ENCODE data around the gene SPDYE1.

SPDYE1 gene

GRCh38 chr7:44044315-44045225 is 46.9 kb downstream of the SPDYE1 start, which contains the start of gene DBNL:
Gene DBNL, plus strand, starts transcription at chr7:44044702. Its CDS starts 36 bp downstream, at chr7:44044738.
- peak; percentile 95 for DNase-seq (ENCODE audit: low spot score)

GRCh38 chr7:44045226-44046014 is 47.7 kb downstream of the SPDYE1 start:
- no peak for DNase-seq (ENCODE audit: low spot score)

- no peak for DNase-seq (ENCODE audit: low spot score)
These were observed 48.8 kb downstream of the SPDYE1 start for GRCh38 chr7:44046321-44047061.

GRCh38 chr7:44048031-44048795 is 50.5 kb downstream of the SPDYE1 start:
- no peak for DNase-seq (ENCODE audit: low spot score)

GRCh38 chr7:44050121-44050914 is 52.6 kb downstream of the SPDYE1 start:
- DNase-seq (ENCODE audit: low spot score) = no peak

- DNase-seq (ENCODE audit: low spot score) = no peak
These were observed 53.3 kb downstream of the SPDYE1 start for GRCh38 chr7:44050915-44051560.

GRCh38 chr7:44051611-44052220 is 54.0 kb downstream of the SPDYE1 start:
- DNase-seq (ENCODE audit: low spot score) = no peak

GRCh38 chr7:44052771-44053365 is 55.2 kb downstream of the SPDYE1 start:
- no peak for DNase-seq (ENCODE audit: low spot score)

GRCh38 chr7:44056681-44057080 is 59.0 kb downstream of the SPDYE1 start:
- no peak for DNase-seq (ENCODE audit: low spot score)

GRCh38 chr7:44057181-44057848 is 59.6 kb downstream of the SPDYE1 start:
- no peak for DNase-seq (ENCODE audit: low spot score)

GRCh38 chr7:44057849-44058758 is 60.4 kb downstream of the SPDYE1 start:
- no peak for DNase-seq (ENCODE audit: low spot score)

GRCh38 chr7:44058759-44059218 is 61.1 kb downstream of the SPDYE1 start:
- DNase-seq (ENCODE audit: low spot score) = no peak

GRCh38 chr7:44059219-44060090 is 61.8 kb downstream of the SPDYE1 start:
- no peak for DNase-seq (ENCODE audit: low spot score)

Measured in iPS-NIHi11 (cell line).